HEK293 (cell line): ENCODE measurements around the gene ISX.

Experiments used
- CTCF ChIA-PET: fragments of 350-600 bp; formaldehyde crosslinking; extraction: SDS; loops from one replicate; lab custom pipeline; 2021; ENCODE audit warnings: antibody characterized with exemption; lab: Yijun Ruan, JAX
- POLR2A ChIA-PET: fragments of 300-600 bp; formaldehyde crosslinking; extraction: SDS; loops from one replicate; lab custom pipeline; 2020; ENCODE audit warnings: antibody characterized with exemption, inconsistent platforms; lab: Yijun Ruan, JAX
- H3K27ac ChIP-seq: fragments of 200-500 bp; sonication (Bioruptor generic); 2 replicates; pipeline ENCODE4 v1.5.1; 2014; ENCODE audit warnings: low read depth, low read length, control low read depth, inconsistent platforms; ENCODE audit errors: extremely low read depth
- H3K36me3 ChIP-seq, 2 experiments: fragments of 200-500 bp in 1 of 2; sonication (Bioruptor generic) in 1 of 2; 1 replicate in 1 of 2; 2 replicates in 1 of 2; pipeline ENCODE4 v1.5.1; 2014 to 2017; ENCODE audit warnings: inconsistent platforms in 2 of 2, low read length in 2 of 2; ENCODE audit not compliant: control insufficient read depth in 2 of 2, insufficient read depth in 1 of 2
- H3K4me1 ChIP-seq: fragments of 200-500 bp; sonication (Bioruptor generic); 2 replicates; pipeline ENCODE4 v1.5.1; 2014; ENCODE audit warnings: mild to moderate bottlenecking, low read length, inconsistent platforms; ENCODE audit not compliant: control insufficient read depth, insufficient read depth
- H3K4me3 ChIP-seq: 2 replicates; pipeline ENCODE4 v1.5.1; 2011; ENCODE audit warnings: low read depth, mild to moderate bottlenecking, control low read depth, low read length, moderate library complexity
- H3K9me3 ChIP-seq: fragments of 200-500 bp; sonication (Bioruptor generic); 2 replicates; pipeline ENCODE4 v1.5.1; 2014; ENCODE audit warnings: low read depth, low read length, inconsistent platforms; ENCODE audit not compliant: control insufficient read depth, insufficient read depth
- BCL11A ChIP-seq: fragments of 450-650 bp; formaldehyde crosslinking; IDR thresholded peaks from 2 replicates; pipeline ENCODE4 v1.5.1; 2016; ENCODE audit warnings: low read depth, missing biosample characterization, missing genetic modification characterization
- EGR2 ChIP-seq: fragments of 450-650 bp; formaldehyde crosslinking; IDR thresholded peaks from 2 replicates; pipeline ENCODE4 v1.5.1; 2016; ENCODE audit warnings: low read depth, missing biosample characterization, missing genetic modification characterization
- GLI4 ChIP-seq: fragments of 450-650 bp; formaldehyde crosslinking; IDR thresholded peaks from 2 replicates; pipeline ENCODE4 v1.5.1; 2016; ENCODE audit warnings: missing biosample characterization, missing genetic modification characterization
- HOXD13 ChIP-seq: sonication (generic); formaldehyde crosslinking; IDR thresholded peaks from 2 replicates; pipeline ENCODE4 v1.8.0; 2022; ENCODE audit warnings: missing genetic modification reagents, borderline replicate concordance
- IKZF3 ChIP-seq: fragments of 450-650 bp; IDR thresholded peaks from 2 replicates; pipeline ENCODE4 v1.5.0; 2018; ENCODE audit warnings: missing biosample characterization, mild to moderate bottlenecking, missing genetic modification characterization, moderate library complexity
- KLF9 ChIP-seq: fragments of 450-650 bp; formaldehyde crosslinking; IDR thresholded peaks from 2 replicates; pipeline ENCODE4 v1.5.1; 2016; ENCODE audit warnings: missing biosample characterization, missing genetic modification characterization, low read depth
- PRDM10 ChIP-seq: fragments of 450-650 bp; formaldehyde crosslinking; IDR thresholded peaks from 2 replicates; pipeline ENCODE4 v1.5.1; 2016; ENCODE audit warnings: missing biosample characterization, missing genetic modification characterization
- RBAK ChIP-seq: fragments of 450-650 bp; formaldehyde crosslinking; IDR thresholded peaks from 2 replicates; pipeline ENCODE4 v1.5.1; 2016; ENCODE audit warnings: missing biosample characterization, missing genetic modification characterization
- REPIN1 ChIP-seq: fragments of 450-650 bp; formaldehyde crosslinking; IDR thresholded peaks from 2 replicates; pipeline ENCODE4 v1.5.1; 2017; ENCODE audit warnings: missing biosample characterization, missing genetic modification characterization, low read depth
- ZNF157 ChIP-seq: fragments of 450-650 bp; formaldehyde crosslinking; IDR thresholded peaks from 2 replicates; pipeline ENCODE4 v1.5.1; 2016; ENCODE audit warnings: missing biosample characterization, missing genetic modification characterization
- ZNF16 ChIP-seq: fragments of 450-650 bp; formaldehyde crosslinking; IDR thresholded peaks from 2 replicates; pipeline ENCODE4 v1.5.1; 2016; ENCODE audit warnings: low read depth, missing biosample characterization, missing genetic modification characterization
- ZNF169 ChIP-seq: fragments of 450-650 bp; formaldehyde crosslinking; IDR thresholded peaks from 2 replicates; pipeline ENCODE4 v1.5.1; 2016; ENCODE audit warnings: missing biosample characterization, missing genetic modification characterization
- ZNF202 ChIP-seq: fragments of 450-650 bp; formaldehyde crosslinking; IDR thresholded peaks from 2 replicates; pipeline ENCODE4 v1.5.1; 2016; ENCODE audit warnings: missing biosample characterization, missing genetic modification characterization, borderline replicate concordance
- ZNF274 ChIP-seq, 2 experiments: fragments of 200-500 bp in 1 of 2; fragments of 450-650 bp in 1 of 2; sonication (Bioruptor generic) in 1 of 2; formaldehyde crosslinking in 1 of 2; IDR thresholded peaks; 2 replicates each; pipeline versions ENCODE4 v1.5.1 to v1.6.1; 2014 to 2016; ENCODE audit warnings: borderline replicate concordance in 1 of 2, inconsistent platforms in 1 of 2, low read length in 1 of 2, missing biosample characterization in 1 of 2, missing genetic modification characterization in 1 of 2
- ZNF350 ChIP-seq: fragments of 450-650 bp; formaldehyde crosslinking; IDR thresholded peaks from 2 replicates; pipeline ENCODE4 v1.5.0; 2017; ENCODE audit warnings: missing biosample characterization, mild to moderate bottlenecking, missing genetic modification characterization
- ZNF423 ChIP-seq: fragments of 450-650 bp; formaldehyde crosslinking; IDR thresholded peaks from 2 replicates; pipeline ENCODE4 v1.5.1; 2016; ENCODE audit warnings: missing biosample characterization, missing genetic modification characterization
- ZNF544 ChIP-seq: fragments of 450-650 bp; formaldehyde crosslinking; IDR thresholded peaks from 2 replicates; pipeline ENCODE4 v1.5.0; 2017; ENCODE audit warnings: missing biosample characterization, missing genetic modification characterization
- ZNF561 ChIP-seq: fragments of 450-650 bp; IDR thresholded peaks from 2 replicates; pipeline ENCODE4 v1.5.1; 2018; ENCODE audit warnings: missing biosample characterization, missing genetic modification characterization, borderline replicate concordance
- ZNF571 ChIP-seq: fragments of 450-650 bp; formaldehyde crosslinking; IDR thresholded peaks from 2 replicates; pipeline ENCODE4 v1.5.0; 2017; ENCODE audit warnings: missing biosample characterization, missing genetic modification characterization
- ZNF658 ChIP-seq: fragments of 450-650 bp; formaldehyde crosslinking; IDR thresholded peaks from 2 replicates; pipeline ENCODE4; 2016; ENCODE audit warnings: missing biosample characterization, missing genetic modification characterization
- ZNF707 ChIP-seq: fragments of 450-650 bp; formaldehyde crosslinking; IDR thresholded peaks from 2 replicates; pipeline ENCODE4 v1.5.1; 2016; ENCODE audit warnings: missing biosample characterization, missing genetic modification characterization
- ZNF747 ChIP-seq: fragments of 450-650 bp; formaldehyde crosslinking; IDR thresholded peaks from 2 replicates; pipeline ENCODE4 v1.5.1; 2016; ENCODE audit warnings: missing biosample characterization, missing genetic modification characterization
- ZNF76 ChIP-seq: fragments of 450-650 bp; formaldehyde crosslinking; IDR thresholded peaks from 2 replicates; pipeline ENCODE4; 2016; ENCODE audit warnings: low read depth, missing biosample characterization, missing genetic modification characterization, borderline replicate concordance
- ZNF791 ChIP-seq: fragments of 450-650 bp; formaldehyde crosslinking; IDR thresholded peaks from 2 replicates; pipeline ENCODE4 v1.5.1; 2016; ENCODE audit warnings: missing biosample characterization, missing genetic modification characterization
- ZNF830 ChIP-seq: fragments of 450-650 bp; IDR thresholded peaks from 2 replicates; pipeline ENCODE4 v1.5.0; 2018; ENCODE audit warnings: missing biosample characterization, missing genetic modification characterization, low read depth, mild to moderate bottlenecking, moderate library complexity
- TF ChIP-seq, protein P1 (sequence below): fragments of 450-650 bp; formaldehyde crosslinking; IDR thresholded peaks from 2 replicates; pipeline ENCODE4 v1.5.1; 2016; ENCODE audit warnings: missing biosample characterization, missing genetic modification characterization

The ISX gene

DNA sequence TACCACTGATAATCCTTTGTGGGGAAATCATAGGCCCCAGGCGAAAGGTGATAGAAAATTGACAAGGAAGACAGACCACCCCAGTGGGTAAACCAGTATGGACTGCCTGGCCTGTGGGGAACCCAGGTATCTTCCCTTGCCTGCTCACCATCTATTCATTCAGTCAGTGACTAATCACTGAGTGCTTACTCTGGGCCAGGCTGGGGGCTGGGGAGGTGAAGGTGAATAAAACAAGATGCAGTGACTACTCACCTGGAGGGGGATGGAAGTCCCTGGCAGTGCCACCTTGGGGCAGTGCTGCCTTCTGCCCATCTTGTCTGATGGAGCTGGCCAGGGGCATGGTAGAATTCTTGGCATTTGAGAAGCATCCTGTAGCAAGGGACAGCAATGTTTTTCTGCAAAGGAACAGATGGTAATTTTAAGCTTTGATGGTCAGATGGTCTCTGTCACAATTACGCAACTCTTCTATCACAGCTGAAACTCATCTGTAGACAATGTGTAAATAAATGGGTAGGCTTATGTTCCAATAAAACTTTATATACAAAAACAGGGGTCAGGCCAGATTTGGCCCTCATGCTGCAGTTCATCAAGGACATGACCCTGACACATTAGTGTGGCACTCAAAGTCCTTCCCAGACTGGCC is 4.6 kb downstream of the ISX start:
- Histone ChIP-seq H3K9me3 (no peaks in the 10 kb centered on the region), H3K27ac (no peak overlapping the region)
- TF ChIP-seq REPIN1 (tag by site-specific recombination) (no peak), ZNF350 (no peak), ZNF544 (no peak), PRDM10 (tag by site-specific recombination) (no peak), EGR2 (no peak), ZNF16 (no peak), HOXD13 (CRISPR knock-in tag) (no peak), ZNF423 (no peak), ZNF274 (IDR thresholded peaks at IDR 0.05; ENCODE audit: low read length) (no peak), ZNF274 (tag by site-specific recombination; IDR thresholded peaks at IDR 0.05; ENCODE audit: borderline replicate concordance) (no peak), IKZF3 (tag by site-specific recombination) (no peak), RBAK (tag by site-specific recombination) (no peak), ZNF202 (tag by site-specific recombination) (no peak)
- TF ChIP-seq, all 188 proteins: peak for 0
- CTCF ChIA-PET: interaction anchor here (0.6 kb wide), 1 partner anchor 95 kb away, joined by 3 read pairs; no protein-coding TSS in a partner anchor
- POLR2A ChIA-PET: no interaction called here
- H3K4me3 ChIP-seq: no peak overlapping the region
- no peaks in the 10 kb centered on the region for H3K36me3 ChIP-seq
- no peaks in the 10 kb centered on the region for H3K4me1 ChIP-seq

GRCh38 chr22:35071784-35072183 is 5.8 kb downstream of the ISX start:
- ChIA-PET POLR2A (no interaction called here), CTCF (interaction anchor here (0.6 kb wide), 2 partner anchors 10 to 18 kb away, joined by 3 read pairs; no protein-coding TSS in a partner anchor)
- no peaks in the 10 kb centered on the region for H3K9me3 ChIP-seq
- no peak for TF ChIP-seq ZNF157 (tag by site-specific recombination)
- no peak for TF ChIP-seq ZNF76 (tag by site-specific recombination)
- no peak for TF ChIP-seq ZNF561 (tag by site-specific recombination)
- no peak for TF ChIP-seq BCL11A (tag by site-specific recombination)
- TF ChIP-seq, protein P1, sequence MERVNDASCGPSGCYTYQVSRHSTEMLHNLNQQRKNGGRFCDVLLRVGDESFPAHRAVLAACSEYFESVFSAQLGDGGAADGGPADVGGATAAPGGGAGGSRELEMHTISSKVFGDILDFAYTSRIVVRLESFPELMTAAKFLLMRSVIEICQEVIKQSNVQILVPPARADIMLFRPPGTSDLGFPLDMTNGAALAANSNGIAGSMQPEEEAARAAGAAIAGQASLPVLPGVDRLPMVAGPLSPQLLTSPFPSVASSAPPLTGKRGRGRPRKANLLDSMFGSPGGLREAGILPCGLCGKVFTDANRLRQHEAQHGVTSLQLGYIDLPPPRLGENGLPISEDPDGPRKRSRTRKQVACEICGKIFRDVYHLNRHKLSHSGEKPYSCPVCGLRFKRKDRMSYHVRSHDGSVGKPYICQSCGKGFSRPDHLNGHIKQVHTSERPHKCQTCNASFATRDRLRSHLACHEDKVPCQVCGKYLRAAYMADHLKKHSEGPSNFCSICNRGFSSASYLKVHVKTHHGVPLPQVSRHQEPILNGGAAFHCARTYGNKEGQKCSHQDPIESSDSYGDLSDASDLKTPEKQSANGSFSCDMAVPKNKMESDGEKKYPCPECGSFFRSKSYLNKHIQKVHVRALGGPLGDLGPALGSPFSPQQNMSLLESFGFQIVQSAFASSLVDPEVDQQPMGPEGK: no peak
- TF ChIP-seq ZNF707 (tag by site-specific recombination): no peak
- TF ChIP-seq ZNF658 (tag by site-specific recombination): no peak
- no peak for TF ChIP-seq ZNF571 (tag by site-specific recombination)
- TF ChIP-seq KLF9 (tag by site-specific recombination): no peak
- TF ChIP-seq ZNF830 (tag by site-specific recombination): no peak
- TF ChIP-seq GLI4 (tag by site-specific recombination): no peak
- TF ChIP-seq ZNF747 (tag by site-specific recombination): no peak
- no peak for TF ChIP-seq ZNF791 (tag by site-specific recombination)
- TF ChIP-seq ZNF169 (tag by site-specific recombination): no peak
- no peaks in the 10 kb centered on the region for H3K36me3 ChIP-seq
- H3K4me1 ChIP-seq: no peaks in the 10 kb centered on the region
- no peak overlapping the region for H3K27ac ChIP-seq
- no peak overlapping the region for H3K4me3 ChIP-seq
